Fibroblast of skin of back (primary cell): ENCODE results near the gene CERS6.
"Not testable (repeated sequence)": the region's sequence is repeated elsewhere in the genome, so short reads cannot be mapped to it uniquely, and the experiment has no call there.

Source experiments
- DNase-seq: peaks from one replicate; pipeline ENCODE4 v3.0.0-alpha.2; 2013

CERS6 gene

DNA sequence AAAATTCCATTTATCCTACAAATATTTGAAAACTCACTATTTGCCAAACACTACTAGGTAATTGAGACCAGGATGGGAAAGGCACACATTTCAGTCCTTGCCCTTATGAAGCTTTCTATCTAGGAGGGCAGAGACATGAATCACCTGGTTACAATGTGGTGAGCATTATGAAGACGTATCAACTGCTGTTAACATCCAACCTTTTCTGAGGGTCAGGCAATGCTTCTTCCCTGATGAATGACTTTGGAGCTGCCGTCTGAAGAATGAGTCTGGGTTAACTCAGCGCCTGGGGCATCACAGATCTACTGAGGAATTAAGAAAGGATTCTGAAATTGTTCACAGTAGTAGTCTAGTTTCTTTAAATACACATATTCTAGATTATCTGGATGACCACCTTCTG, 284.3 kb downstream of the CERS6 start:
- no peak for DNase-seq

DNA sequence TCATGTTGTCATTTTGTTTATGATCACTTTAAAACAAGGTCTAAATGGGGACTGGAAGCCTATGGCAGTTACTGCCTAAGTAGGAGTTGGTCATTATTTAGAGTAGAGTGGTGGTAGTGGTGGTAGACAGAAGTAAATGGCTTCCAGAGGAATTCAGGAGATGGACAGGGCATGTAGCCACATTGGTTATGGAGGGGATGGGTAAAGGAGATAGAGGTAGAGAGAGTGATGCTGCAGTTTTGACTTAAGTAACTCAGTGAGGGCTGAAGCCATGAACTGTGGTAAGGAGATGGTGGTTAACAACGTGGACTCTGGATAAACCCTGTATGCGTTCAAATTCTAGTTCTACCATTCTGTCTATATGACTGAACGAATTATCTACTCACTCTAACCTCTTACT, 284.7 kb downstream of the CERS6 start:
- DNase-seq: no peak

DNA sequence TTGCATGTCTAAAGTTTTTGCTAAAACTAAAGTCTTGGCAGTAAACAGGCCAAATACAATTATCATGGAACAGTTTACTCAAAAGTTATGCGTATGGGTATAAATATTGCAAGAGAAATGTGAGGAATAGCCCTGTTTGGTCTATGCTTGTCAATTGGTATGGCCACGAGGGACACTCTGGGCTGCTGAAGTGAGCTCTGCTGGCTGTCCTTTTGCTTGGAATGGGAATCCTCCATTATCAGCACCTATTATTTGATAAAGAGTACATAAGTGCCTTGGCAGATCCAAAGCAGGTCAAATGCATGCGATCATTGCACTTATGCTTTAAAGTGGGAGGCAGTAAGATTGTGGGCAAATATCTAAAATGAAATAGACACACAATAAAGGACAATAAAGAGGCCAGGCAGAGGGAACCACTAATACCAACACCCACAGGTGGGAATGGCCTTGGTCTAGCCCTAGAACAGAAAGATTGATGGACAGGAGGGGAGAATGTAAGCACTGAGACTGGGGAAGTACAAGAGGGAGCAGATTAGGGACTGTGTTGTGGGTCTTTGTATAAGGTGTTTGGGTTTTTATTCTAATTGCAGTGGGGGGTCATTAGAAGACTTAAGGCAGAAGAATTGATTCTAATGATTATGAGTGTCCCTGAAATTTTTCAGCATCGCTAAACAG, 286.3 kb downstream of the CERS6 start:
- no peak for DNase-seq

- no peak for DNase-seq
These were observed 288.8 kb downstream of the CERS6 start for GRCh38 chr2:168744844-168745243.

DNA sequence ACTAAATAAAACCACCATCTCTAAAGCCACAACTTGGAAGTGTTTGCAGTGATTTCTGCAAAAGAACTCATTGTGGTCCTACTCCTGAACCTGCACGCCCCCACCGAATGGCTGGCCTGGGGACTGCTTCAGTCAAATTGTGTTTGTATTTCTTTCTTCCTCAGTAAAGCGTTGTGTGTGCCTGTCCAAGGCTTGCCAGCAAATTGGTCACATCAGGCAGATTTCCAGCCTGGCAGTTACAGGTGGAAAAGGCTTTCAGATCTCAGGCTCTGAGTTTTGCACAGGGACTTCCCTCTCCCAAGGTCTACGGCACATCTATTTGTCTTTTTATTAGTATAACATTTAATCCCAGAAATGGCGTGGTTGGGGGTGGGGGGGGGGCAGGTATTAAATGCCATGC, 292.4 kb downstream of the CERS6 start:
- no peak for DNase-seq

DNA sequence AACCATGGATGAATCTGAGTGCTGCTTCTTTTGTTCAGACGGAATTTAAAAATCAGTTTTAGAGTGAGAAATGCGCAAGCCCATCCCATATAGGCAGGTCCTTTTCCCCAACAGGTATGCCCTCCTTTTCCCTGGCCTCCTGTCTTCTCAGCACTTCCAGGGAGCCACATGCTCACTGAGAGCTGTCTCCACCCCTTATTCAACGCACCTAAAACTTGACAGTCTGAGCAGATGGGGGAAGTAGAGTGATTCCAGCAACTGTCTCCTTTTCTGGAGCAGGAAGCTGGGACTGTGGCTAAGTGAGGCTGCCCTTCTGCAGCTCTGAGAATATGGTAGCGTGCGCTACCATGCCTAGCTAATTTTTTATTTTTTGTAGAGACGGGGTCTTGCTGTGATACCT, 293.2 kb downstream of the CERS6 start:
- no peak for DNase-seq

- no peak for DNase-seq
These were observed 295.1 kb downstream of the CERS6 start for GRCh38 chr2:168751104-168751740.

DNA sequence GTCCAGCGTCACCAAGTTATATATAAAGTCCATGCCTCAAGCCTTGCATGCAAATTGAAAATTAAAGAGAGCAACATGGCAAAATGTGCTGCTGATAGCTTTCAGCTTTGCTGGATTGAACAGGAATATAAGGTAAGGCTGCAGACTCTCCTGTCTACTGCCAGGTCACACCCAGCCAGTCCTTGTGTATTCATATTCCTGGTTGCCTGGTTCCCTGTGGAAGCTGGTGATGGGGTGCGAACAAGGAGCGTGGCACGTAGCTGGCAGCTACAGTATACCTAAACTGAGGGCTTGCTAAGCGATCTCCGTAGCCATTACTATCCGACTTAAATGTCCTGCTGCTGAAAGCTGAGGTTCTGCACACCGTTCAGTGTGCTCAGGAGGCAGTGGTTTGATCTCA, 296.3 kb downstream of the CERS6 start:
- DNase-seq: no peak

- no peak for DNase-seq
These were observed 297.8 kb downstream of the CERS6 start for GRCh38 chr2:168753765-168754329.

DNA sequence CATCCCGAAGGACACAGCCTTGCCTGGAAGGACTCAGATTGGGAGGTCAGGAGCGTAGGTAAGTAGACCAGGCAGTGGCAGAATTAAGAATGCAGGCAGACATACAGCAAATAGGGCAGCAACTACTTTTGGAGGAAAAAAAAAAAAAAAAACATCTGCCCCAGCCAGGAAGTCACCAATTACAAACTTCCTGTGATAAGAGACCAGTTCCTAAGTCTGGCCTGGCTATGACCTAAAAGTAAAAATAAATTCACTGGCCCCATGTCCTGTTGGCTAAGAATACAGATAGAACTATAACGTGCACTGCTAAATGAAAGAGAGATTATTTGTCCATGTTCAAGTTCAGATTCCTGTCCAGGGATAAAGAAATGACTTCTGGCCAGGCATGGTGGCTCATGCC, 301.2 kb downstream of the CERS6 start:
- no peak for DNase-seq

DNA sequence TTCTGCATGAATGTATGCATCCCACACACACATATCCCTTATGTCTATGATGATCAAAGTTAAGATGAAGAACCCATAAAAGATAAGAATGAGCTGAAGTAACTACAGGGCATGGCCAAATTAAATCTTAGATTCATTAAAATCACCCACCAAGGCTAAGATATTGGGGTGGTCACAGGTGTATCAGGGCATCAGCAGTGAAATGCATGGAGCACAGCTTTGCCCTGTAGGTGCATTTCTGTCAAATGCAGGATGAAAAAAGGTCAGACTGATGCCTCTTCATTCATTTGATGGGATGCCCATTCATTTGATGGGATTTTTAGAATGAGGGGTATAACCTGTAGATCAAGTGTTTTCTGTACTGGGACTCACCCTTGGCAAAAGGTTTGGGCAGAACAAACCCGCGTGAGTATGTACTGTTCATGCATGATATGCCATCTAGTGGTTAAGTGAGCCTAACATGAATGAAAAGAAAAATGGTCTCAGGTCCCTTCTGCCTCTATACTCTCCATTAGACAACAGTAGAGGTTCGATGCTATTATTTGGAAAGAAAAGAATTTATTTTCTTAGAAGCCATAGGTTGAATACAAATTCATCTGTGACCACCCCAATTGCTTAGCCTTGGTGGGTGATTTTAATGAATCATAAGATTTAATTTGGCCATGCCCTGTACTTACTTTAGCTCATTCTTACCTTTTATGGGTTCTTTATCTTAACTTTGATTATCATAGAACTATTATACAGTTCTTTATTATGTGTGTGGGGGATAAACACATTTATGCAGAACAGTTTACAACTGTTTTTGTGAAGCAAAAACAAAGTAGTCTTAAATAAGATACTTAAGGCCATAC, 303.1 kb downstream of the CERS6 start:
- DNase-seq: peak; percentile 50

DNA sequence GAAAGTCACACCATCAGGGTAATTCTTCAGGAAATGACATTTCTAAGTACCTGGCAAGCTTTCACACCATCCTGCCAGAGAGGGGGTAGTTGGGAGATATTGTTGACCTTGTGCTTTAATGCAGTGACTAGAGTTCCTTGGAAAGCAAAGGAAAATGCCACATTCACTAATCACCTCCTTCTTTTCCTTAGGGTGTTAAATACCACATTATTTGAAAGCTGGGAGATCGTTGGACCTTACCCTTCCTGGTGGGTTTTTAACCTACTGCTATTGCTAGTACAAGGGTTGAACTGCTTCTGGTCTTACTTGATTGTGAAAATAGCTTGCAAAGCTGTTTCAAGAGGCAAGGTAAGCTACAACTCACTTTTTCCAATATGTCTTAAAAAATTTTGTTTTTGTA, 309.3 kb downstream of the CERS6 start:
- no peak for DNase-seq

DNA sequence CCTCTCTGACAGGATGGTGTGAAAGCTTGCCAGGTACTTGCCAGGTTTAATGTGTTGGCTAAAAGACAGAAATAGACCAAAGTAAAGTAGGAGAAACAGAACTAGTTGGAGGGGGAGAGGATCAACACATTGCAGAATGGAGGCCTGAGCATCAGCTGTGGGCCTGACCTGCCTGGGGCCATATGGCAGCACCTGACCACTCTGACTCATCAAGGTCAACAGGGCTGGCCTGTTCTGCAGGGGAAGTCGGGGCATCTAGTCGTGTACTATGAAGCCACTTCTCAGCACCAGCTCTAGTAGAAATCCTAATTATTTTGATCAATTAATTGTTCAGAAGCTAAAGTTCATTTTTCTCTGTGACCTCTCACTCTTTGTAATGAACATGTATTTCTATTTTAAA, 310.5 kb downstream of the CERS6 start:
- DNase-seq: no peak

- DNase-seq: no peak
These were observed 311.2 kb downstream of the CERS6 start for GRCh38 chr2:168767258-168767657.

DNA sequence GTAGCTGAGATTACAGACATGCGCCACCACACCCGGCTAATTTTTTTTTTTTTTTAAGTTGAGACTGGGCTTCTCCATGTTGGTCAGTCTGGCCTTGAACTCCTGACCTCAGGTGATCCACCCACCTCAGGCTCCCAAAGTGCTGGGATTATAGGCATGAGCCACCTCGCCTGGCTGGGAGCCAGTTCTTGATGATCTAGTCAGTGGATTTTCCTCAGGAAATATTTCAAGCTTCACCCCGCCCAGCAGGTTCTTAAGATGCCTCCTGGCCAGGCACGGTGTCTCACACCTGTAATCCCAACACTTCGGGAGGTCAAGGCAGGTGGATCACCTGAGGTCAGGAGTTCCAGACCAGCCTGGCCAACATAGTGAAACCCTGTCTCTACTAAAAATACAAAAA, 312.3 kb downstream of the CERS6 start:
- DNase-seq: not testable (repeated sequence)

DNA sequence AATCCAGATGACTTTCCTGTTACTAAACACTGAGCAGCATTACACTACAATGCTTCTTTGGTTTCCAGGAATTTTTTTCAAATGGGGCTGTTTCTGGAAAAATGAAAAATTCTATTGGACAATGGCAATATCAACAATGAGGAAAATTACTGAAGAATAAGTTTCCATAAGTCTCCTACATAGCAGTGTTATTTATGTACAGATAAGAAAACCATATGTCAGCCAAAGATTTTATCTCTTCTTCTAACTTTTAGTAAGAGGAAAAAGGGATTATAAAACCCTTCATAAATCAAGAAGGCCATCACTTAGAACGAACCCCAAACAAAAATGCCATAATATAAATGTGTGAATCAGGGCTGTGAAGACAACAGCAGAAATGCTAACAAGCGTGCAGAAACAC, 314.7 kb downstream of the CERS6 start:
- DNase-seq: peak; percentile 17

DNA sequence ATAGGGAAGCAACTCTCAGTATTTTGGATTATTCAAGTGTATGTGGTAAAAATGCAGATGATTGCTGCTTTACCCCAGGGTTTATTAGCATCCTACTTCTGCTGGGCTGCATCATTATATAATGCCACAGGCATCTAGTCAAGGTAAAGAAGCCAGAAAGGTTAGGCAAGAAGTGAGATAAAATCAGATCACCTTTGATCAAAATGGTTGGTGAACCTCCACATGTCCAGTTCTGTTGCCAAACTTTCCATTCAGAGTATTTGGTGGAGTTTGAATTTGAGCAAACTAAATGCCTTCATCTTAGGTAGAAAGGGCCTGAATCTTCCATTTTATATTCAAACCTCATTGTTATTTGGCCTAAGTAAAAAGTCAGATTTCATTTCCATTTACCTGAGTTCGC, 316.6 kb downstream of the CERS6 start:
- no peak for DNase-seq

DNA sequence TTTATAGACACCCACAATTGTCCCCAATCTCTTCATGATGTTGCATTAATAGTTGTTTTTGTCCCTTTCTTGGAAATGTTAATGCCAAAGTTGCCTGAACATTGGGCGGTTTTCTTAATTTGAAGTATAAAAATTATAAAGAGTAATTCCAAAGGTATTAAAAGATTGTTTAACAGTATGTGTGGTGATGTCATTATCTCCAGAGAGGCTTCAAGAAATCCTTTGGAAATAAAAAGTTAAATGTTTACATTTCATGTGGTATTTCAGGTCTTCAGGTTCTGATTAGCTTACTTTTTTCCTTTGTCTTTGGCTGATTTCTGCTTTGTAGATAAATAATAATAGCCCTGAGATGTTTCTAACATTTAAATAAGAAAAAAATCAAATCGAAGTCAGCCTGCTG, 317.1 kb downstream of the CERS6 start:
- DNase-seq: no peak

DNA sequence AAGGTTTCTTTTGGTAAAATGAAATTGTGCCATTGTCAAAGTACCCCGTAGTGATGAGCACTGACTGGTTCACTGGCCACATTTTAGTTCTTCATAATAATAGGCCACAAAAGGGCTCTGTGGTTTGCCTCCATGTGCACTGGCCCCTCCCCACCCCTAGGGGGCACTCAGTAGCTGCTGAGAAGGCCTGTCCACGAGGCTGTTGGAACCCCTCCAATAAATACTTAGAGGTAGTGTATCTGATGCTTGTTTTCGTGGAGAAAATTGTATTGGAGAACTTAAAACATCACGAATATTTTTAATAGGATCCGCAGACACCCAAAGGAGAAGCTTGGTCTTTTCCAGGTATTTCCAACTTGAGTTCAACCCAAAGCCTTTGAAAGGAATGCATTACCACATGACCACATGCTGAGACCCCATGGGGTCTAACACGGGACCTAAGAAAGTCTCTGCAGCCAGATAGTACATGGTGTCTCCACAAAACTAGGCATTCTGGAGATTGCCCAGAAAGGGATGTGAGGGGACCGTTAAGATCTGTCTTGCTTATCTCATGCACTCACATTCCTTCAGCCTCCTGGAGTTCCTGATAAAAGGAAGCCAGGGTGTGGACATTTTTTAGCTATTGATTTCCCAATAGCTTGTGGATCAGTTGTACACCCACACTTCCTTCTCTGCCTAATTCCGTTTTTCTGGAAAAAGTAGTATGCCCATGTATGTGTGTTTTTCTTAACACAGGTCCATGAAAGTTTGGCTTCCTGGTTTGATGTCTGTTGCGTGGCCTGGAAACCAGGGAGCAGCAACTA, 317.8 kb downstream of the CERS6 start:
- DNase-seq: peak; percentile 41

DNA sequence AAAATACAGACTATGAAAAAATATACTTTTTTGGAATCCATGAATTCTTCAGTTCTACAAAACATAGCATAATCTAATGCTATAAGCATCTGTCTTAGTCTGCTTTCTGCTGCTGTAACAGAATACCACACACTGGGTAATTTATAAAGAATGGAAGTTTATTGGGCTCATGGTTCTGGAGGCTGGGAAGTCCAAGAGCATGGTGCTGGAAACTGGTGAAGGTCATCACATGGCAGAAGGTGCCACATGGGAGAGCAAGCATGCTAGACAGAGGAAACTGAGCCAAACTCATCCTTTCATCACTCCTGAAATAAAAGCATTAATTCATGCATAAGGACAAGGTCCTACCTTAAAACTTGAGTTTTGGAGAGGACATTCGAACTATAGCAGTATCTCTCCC, 319.8 kb downstream of the CERS6 start:
- no peak for DNase-seq

- no peak for DNase-seq
These were observed 324.6 kb downstream of the CERS6 start for GRCh38 chr2:168780669-168781071.

DNA sequence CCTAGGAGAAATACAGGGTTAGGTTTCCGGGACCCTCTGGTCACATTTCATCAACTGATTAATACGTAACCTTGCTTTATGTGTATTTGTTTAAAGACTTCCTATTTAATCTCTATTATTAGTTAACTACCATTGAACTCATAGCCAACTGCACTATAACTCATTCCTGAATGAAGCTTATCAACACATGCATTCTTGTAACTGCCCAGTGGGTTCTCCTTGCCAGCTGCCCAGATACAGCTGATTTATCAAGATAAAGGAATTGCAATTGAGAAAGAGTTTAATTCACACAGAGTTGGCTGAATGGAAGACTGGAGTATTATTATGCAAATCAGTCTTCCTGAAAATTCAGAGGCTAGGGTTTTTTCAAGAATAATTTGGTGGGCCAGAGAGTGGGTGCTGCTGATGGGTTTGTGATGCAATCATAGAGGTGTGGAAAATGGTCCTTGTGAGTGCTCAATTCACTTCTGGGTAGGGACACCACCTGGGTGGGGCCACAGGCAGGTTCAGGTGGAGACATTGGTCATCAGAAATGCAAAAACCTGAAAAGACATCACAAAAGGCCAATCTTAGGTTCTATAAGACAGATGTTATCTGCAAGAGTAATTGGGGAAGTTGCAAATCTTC, 325.2 kb downstream of the CERS6 start:
- no peak for DNase-seq
